Effector memory CD4-positive, alpha-beta T cell (primary cell): Measurements from ENCODE around the gene PLD4.
"Not testable (repeated sequence)": the region's sequence is repeated elsewhere in the genome, so short reads cannot be mapped to it uniquely, and the experiment has no call there.

Source experiments
- DNase-seq, 3 donors: peaks; one replicate each; pipeline ENCODE4 v3.0.0-alpha.2; 2020
- H3K27ac ChIP-seq: 2 replicates; pipeline ENCODE4 v1.7.0; 2013; ENCODE audit warnings: mild to moderate bottlenecking, low read length, moderate library complexity; ENCODE audit not compliant: insufficient read depth, poor library complexity, severe bottlenecking
- H3K27me3 ChIP-seq: replicated peaks from 2 replicates; pipeline ENCODE4 v1.7.0; 2013; ENCODE audit warnings: mild to moderate bottlenecking, low read length; ENCODE audit not compliant: insufficient read depth, control insufficient read depth, poor library complexity, severe bottlenecking
- H3K36me3 ChIP-seq: 2 replicates; pipeline ENCODE4 v1.7.0; 2013; ENCODE audit warnings: mild to moderate bottlenecking, low read length, moderate library complexity; ENCODE audit not compliant: control insufficient read depth, insufficient read depth
- H3K4me1 ChIP-seq: 2 replicates; pipeline ENCODE4 v1.7.0; 2013; ENCODE audit warnings: low read length, mild to moderate bottlenecking; ENCODE audit not compliant: control insufficient read depth, insufficient read depth, poor library complexity, severe bottlenecking
- H3K4me3 ChIP-seq: 2 replicates; pipeline ENCODE4 v1.7.0; 2013; ENCODE audit warnings: low read length, low read depth, mild to moderate bottlenecking; ENCODE audit not compliant: insufficient read depth, poor library complexity, severe bottlenecking
- H3K9me3 ChIP-seq: 2 replicates; pipeline ENCODE4 v1.7.0; 2013; ENCODE audit warnings: mild to moderate bottlenecking, low read length, moderate library complexity; ENCODE audit not compliant: control insufficient read depth

The PLD4 gene

DNA sequence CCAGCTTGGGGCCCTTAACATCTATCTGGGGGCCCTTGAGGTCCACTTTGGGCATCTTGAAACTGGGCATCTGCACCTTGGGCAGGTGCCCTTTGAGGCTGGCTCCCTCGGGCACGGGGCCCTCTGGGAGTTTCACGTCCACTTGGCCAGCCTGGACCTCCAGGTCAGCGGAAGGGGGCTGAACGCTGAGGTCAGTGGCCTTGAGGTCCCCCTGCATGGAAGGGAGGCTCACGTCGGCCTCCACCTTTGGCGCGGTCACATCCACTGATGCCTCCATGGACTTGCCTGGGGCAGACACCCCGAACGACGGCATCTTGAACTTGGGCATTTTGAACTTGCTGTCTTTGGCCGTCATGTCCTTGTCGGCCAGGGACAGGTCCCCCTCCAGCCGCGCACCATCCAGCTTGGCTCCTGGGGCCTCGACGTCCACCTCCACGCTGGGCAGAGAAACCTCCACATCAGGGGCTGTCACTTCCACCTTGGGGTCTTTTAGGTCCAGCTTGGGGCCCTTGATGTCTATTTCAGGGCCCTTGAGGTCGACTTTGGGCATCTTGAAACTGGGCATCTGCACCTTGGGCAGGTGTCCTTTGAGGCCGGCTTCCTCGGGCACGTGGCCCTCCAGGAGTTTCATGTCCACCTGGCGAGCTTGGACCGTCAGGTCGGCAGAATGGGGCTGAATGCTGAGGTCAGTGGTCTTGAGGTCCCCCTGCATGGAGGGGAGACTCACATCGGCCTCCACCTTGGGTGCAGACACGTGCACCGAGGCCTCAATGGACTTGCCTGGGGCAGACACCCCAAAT is 18.7 kb downstream of the PLD4 start:
- not testable (repeated sequence) for H3K36me3 ChIP-seq, H3K4me1 ChIP-seq

DNA sequence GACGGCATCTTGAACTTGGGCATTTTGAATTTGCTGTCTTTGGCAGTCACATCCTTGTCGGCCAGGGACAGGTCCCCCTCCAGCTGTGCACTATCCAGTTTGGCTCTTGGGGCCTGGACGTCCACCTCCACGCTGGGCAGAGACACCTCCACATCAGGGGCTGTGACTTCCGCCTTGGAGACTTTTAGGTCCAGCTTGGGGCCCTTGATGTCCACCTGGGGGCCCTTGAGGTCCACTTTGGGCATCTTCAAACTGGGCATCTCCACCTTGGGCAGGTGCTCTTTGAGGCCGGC is 19.3 kb downstream of the PLD4 start:
- H3K36me3 ChIP-seq, H3K9me3 ChIP-seq, H3K27ac ChIP-seq, H3K27me3 ChIP-seq, H3K4me3 ChIP-seq, H3K4me1 ChIP-seq, DNase-seq: not testable (repeated sequence)

More for the DNA sequence above, 18.7 kb downstream of the PLD4 start:
- H3K4me3 ChIP-seq, H3K27me3 ChIP-seq, DNase-seq, H3K27ac ChIP-seq, H3K9me3 ChIP-seq: not testable (repeated sequence)

DNA sequence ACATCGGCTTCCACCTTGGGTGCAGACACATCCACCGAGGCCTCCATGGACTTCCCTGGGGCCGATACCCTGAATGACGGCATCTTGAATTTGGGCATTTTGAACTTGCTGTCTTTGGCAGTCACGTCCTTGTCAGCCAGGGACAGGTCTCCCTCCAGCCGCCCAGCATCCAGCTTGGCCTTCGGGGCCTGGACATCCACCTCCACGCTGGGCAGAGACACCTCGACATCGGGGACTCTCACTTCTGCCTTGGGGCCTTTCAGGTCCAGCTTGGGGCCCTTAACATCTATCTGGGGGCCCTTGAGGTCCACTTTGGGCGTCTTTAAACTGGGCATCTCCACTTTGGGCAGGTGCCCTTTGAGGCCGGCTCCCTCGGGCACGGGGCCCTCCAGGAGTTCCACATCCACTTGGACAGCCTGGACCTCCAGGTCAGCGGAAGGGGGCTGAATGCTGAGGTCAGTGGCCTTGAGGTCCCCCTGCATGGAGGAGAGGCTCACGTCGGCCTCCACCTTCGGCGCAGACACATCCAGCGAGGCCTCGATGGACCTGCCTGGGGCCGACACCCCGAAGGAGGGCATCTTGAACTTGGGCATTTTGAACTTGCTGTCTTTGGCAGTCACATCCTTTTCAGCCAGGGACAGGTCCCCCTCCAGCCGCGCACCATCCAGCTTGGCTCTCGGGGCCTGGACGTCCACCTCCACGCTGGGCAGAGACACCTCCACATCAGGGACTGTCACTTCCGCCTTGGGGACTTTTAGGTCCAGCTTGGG is 19.9 kb downstream of the PLD4 start:
- not testable (repeated sequence) for DNase-seq, H3K4me1 ChIP-seq, H3K27ac ChIP-seq, H3K27me3 ChIP-seq, H3K36me3 ChIP-seq, H3K4me3 ChIP-seq, H3K9me3 ChIP-seq

DNA sequence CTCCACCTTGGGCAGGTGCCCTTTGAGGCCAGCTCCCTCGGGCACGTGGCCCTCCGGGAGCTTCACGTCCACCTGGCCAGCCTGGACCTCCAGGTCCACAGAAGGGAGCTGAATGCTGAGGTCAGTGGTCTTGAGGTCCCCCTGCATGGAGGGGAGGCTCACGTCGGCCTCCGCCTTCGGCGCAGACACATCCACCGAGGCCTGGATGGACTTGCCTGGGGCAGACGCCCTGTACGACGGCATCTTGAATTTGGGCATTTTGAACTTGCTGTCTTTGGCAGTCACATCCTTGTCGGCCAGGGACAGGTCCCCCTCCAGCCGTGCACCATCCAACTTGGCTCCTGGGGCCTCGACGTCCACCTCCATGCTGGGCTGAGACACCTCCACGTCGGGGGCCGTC is 20.6 kb downstream of the PLD4 start:
- not testable (repeated sequence) for DNase-seq, H3K27ac ChIP-seq

DNA sequence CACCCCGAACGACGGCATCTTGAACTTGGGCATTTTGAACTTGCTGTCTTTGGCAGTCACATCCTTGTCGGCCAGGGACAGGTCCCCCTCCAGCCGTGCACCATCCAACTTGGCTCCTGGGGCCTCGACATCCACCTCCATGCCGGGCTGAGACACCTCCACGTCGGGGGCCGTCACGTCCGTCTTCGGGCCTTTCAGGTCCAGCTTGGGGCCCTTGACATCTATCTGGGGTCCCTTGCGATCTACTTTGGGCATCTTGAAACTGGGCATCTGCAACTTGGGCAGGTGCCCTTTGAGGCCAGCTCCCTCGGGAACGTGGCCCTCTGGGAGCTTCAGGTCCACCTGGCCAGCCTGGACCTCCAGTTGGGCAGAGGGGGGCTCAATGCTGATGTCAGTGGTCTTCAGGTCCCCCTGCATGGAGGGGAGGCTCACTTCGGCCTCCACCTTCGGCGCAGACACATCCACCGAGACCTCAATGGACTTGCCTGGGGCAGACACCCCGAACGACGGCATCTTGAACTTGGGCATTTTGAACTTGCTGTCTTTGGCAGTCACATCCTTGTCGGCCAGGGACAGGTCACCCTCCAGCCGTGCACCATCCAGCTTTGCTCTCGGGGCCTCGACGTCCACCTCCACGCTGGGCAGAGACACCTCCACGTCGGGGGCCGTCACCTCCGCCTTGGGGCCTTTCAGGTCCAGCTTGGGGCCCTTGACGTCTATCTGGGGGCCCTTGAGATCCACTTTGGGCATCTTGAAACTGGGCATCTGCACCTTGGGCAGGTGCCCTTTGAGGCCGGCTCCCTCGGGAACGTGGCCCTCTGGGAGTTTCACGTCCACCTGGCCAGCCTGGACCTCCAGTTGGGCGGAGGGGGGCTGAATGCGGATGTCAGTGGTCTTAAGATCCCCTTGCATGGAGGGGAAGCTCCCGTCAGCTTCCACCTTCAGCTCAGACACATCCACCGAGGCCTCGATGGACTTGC is 21.6 kb downstream of the PLD4 start:
- not testable (repeated sequence) for H3K36me3 ChIP-seq, H3K27me3 ChIP-seq, H3K27ac ChIP-seq, H3K9me3 ChIP-seq, H3K4me1 ChIP-seq, H3K4me3 ChIP-seq, DNase-seq

More for the DNA sequence above, 20.6 kb downstream of the PLD4 start:
- not testable (repeated sequence) for H3K4me3 ChIP-seq, H3K4me1 ChIP-seq, H3K9me3 ChIP-seq, H3K36me3 ChIP-seq, H3K27me3 ChIP-seq

DNA sequence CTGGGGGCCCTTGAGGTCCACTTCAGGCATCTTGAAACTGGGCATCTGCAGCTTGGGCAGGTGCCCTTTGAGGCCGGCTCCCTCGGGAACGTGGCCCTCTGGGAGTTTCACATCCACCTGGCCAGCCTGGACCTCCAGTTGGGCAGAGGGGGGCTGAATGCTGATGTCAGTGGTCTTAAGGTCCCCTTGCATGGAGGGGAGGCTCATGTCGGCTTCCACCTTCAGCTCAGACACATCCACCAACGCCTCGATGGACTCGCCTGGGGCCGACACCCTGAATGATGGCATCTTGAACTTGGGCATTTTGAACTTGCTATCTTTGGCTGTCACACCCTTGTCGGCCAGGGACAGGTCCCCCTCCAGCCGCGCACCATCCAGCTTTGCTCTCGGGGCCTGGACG is 22.5 kb downstream of the PLD4 start:
- not testable (repeated sequence) for H3K9me3 ChIP-seq, DNase-seq, H3K27ac ChIP-seq, H3K4me3 ChIP-seq, H3K27me3 ChIP-seq, H3K4me1 ChIP-seq, H3K36me3 ChIP-seq

DNA sequence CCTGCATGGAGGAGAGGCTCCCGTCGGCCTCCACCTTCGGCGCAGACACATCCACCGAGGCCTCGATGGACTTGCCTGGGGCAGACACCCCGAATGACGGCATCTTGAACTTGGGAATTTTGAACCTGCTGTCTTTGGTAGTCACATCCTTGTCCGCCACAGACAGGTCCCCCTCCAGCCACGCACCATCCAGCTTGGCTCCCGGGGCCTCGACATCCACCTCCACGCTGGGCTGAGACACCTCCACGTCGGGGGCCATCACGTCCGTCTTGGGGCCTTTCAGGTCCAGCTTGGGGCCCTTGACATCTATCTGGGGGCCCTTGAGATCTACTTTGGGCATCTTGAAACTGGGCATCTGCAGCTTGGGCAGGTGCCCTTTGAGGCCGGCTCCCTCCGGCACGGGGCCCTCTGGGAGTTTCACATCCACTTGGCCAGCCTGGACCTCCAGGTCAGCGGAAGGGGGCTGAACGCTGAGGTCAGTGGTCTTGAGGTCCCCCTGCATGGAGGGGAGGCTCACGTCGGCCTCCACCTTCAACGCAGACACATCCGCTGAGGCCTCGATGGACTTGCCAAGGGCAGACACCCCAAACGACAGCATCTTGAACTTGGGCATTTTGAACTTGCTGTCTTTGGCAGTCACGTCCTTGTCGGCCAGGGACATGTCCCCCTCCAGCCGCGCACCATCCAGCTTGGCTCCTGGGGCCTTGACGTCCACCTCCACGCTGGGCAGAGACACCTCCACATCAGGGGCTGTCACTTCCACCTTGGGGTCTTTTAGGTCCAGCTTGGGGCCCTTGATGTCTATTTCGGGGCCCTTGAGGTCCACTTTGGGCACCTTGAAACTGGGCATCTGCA is 23.4 kb downstream of the PLD4 start:
- H3K27ac ChIP-seq, H3K4me3 ChIP-seq, DNase-seq, H3K4me1 ChIP-seq, H3K36me3 ChIP-seq, H3K27me3 ChIP-seq, H3K9me3 ChIP-seq: not testable (repeated sequence)

DNA sequence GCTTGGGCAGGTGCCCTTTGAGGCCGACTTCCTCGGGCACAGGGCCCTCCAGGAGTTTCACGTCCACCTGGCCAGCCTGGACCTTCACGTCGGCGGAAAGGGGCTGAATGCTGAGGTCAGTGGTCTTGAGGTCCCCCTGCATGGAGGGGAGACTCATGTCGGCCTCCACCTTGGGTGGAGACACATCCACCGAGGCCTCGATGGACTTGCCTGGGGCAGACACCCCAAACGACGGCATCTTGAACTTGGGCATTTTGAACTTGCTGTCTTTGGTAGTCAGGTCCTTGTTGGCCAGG is 24.0 kb downstream of the PLD4 start:
- Histone ChIP-seq H3K4me1 (no peaks in the 10 kb centered on the region), H3K9me3 (no peaks in the 10 kb centered on the region), H3K36me3 (no peaks in the 10 kb centered on the region), H3K27me3 (no peaks in the 10 kb centered on the region), H3K4me3 (no peak overlapping the region), H3K27ac (no peak overlapping the region)
- DNase-seq, result no peak

DNA sequence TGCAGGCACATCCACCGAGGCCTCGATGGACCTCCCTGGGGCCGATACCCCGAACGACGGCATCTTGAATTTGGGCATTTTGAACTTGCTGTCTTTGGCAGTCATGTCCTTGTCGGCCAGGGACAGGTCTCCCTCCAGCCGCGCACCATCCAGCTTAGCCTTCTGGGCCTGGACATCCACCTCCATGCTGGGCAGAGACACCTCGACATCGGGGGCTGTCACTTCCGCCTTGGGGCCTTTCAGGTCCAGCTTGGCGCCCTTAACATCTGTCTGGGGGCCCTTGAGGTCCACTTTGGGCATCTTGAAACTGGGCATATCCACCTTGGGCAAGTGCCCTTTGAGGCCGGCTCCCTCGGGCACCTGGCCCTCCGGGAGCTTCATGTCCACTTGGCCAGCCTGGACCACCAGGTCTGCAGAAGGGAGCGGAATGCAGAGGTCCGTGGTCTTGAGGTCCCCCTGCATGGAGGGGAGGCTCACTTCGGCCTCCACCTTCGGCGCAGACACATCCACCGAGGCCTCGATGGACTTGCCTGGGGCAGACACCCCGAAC is 24.8 kb downstream of the PLD4 start:
- not testable (repeated sequence) for H3K36me3 ChIP-seq, DNase-seq, H3K4me3 ChIP-seq, H3K27ac ChIP-seq, H3K4me1 ChIP-seq, H3K9me3 ChIP-seq, H3K27me3 ChIP-seq
